ENCODE measurements around the gene NDUFAF3.

DNA sequence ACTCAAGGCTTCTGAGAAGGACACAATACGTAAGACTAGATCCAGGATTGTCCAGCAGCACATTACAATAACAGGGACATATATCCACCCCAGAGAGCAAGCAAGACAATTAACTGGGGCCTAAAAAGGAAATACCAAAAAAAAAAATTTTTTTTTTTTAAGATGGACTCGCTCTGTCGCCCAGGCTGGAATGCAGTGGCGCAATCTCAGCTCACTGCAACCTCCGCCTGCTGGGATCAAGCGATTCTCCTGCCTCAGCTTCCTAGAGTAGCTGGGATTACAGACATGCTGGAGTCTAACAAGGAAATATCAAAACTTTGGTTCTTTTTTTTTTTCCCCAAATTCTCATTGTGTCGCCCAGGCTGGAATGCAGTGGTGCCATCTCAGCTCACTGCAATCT, 36.1 kb downstream of the NDUFAF3 start:
- TF ChIP-seq POLR2A (IDR thresholded peaks at IDR 0.05; ENCODE audit: low read depth, low read length) (no peak), GATA2 (IDR thresholded peaks at IDR 0.05; ENCODE audit: insufficient read depth, insufficient read length, low read depth, low read length) (no peak), MYC (IDR thresholded peaks at IDR 0.05; ENCODE audit: low read depth, low read length) (no peak), FOS (IDR thresholded peaks at IDR 0.05; ENCODE audit: borderline replicate concordance, insufficient read depth, low read length) (no peak), EZH2 (IDR thresholded peaks at IDR 0.05; ENCODE audit: borderline replicate concordance, low read depth, low read length, severe bottlenecking) (no peak), POLR2AphosphoS5 (IDR thresholded peaks at IDR 0.05; ENCODE audit: insufficient read depth, low read depth, low read length) (no peak)
- TF ChIP-seq, protein P1, sequence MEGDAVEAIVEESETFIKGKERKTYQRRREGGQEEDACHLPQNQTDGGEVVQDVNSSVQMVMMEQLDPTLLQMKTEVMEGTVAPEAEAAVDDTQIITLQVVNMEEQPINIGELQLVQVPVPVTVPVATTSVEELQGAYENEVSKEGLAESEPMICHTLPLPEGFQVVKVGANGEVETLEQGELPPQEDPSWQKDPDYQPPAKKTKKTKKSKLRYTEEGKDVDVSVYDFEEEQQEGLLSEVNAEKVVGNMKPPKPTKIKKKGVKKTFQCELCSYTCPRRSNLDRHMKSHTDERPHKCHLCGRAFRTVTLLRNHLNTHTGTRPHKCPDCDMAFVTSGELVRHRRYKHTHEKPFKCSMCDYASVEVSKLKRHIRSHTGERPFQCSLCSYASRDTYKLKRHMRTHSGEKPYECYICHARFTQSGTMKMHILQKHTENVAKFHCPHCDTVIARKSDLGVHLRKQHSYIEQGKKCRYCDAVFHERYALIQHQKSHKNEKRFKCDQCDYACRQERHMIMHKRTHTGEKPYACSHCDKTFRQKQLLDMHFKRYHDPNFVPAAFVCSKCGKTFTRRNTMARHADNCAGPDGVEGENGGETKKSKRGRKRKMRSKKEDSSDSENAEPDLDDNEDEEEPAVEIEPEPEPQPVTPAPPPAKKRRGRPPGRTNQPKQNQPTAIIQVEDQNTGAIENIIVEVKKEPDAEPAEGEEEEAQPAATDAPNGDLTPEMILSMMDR (IDR thresholded peaks at IDR 0.05; ENCODE audit: extremely low read depth in 1 of 2, insufficient read depth in 1 of 2, low read depth in 1 of 2, low read length in 2 of 2) = no peak
- TF ChIP-seq, protein P2, sequence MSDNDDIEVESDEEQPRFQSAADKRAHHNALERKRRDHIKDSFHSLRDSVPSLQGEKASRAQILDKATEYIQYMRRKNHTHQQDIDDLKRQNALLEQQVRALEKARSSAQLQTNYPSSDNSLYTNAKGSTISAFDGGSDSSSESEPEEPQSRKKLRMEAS (IDR thresholded peaks at IDR 0.05; ENCODE audit: insufficient read depth, insufficient read length) = no peak
